MM.1S (cell line): ENCODE measurements around the gene SYNRG.

Experiments
- EZH2 ChIP-seq: fragments of 300-600 bp; sonication (generic); optimal IDR thresholded peaks from 2 replicates; pipeline ENCODE3; 2017; ENCODE audit warnings: low read depth, mild to moderate bottlenecking, antibody characterized with exemption, low read length, mixed read lengths
- EZH2phosphoT487 ChIP-seq: fragments of 300-600 bp; sonication (generic); IDR thresholded peaks from 2 replicates; pipeline ENCODE4 v1.6.1; 2018; ENCODE audit warnings: antibody characterized with exemption, low read length
- TF ChIP-seq, protein P1 (sequence below): fragments of 300-600 bp; sonication (generic); IDR thresholded peaks from 2 replicates; pipeline ENCODE4 v1.5.1; 2016; ENCODE audit warnings: antibody characterized with exemption, low read length, mixed read lengths

DNA sequence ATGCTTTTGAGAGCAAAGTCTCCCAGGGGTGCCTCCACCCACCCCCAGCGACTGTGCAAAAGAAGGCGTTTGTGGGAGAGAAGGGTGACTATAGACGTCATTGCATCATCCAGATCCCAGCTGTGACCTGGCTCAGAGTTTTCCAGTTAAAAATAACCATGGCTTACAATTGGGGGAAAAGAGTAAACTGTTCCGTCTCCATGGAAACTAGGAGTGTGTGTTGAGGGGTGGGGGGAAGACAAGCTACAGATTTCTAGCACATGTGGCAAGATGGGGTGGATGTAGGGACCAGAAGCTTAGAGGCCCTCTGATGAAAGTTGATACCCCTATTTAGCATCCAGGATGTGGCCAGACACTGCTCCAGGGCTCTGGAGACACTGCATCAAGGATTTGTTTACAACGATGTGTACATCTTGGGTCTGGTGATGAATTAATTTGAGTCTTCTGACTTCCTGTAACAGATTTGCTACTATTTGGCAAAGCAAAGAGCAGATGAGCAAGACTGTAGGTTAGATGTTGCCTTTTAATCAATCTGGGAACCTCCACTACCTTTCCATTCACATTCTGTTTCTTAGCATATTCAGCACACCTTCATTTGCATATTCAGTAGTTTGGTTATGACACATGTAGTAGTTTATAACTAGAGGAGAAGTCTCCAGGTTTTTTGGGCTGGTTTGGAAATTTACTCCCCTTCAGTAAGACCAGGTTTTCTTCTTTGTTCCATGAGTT lies 125.7 kb downstream of the SYNRG start:
- TF ChIP-seq, protein P1, sequence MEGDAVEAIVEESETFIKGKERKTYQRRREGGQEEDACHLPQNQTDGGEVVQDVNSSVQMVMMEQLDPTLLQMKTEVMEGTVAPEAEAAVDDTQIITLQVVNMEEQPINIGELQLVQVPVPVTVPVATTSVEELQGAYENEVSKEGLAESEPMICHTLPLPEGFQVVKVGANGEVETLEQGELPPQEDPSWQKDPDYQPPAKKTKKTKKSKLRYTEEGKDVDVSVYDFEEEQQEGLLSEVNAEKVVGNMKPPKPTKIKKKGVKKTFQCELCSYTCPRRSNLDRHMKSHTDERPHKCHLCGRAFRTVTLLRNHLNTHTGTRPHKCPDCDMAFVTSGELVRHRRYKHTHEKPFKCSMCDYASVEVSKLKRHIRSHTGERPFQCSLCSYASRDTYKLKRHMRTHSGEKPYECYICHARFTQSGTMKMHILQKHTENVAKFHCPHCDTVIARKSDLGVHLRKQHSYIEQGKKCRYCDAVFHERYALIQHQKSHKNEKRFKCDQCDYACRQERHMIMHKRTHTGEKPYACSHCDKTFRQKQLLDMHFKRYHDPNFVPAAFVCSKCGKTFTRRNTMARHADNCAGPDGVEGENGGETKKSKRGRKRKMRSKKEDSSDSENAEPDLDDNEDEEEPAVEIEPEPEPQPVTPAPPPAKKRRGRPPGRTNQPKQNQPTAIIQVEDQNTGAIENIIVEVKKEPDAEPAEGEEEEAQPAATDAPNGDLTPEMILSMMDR = no peak
- TF ChIP-seq EZH2 = no peak
- TF ChIP-seq EZH2phosphoT487 = no peak
